ENCODE data around the gene TUBB1.
"Not testable (repeated sequence)": the region's sequence is repeated elsewhere in the genome, so short reads cannot be mapped to it uniquely, and the experiment has no call there.

The TUBB1 gene

GRCh38 chr20:59019217-59019616, at the start of gene TUBB1:
Gene TUBB1 (plus strand): TSS chr20:59019429. CDS start chr20:59019523, 94 bp downstream.
- FAIRE-seq: no peak

GRCh38 chr20:58969439-58969838, 49.8 kb upstream of the TUBB1 start:
- FAIRE-seq: no peak

GRCh38 chr20:58970146-58970545, 49.1 kb upstream of the TUBB1 start:
- FAIRE-seq: no peak

GRCh38 chr20:58971429-58971828, 47.8 kb upstream of the TUBB1 start:
- FAIRE-seq: no peak

GRCh38 chr20:58973179-58973578, 46.0 kb upstream of the TUBB1 start:
- FAIRE-seq: no peak

- FAIRE-seq: no peak
These were observed 45.4 kb upstream of the TUBB1 start for GRCh38 chr20:58973866-58974265.

- FAIRE-seq: no peak
These were observed 43.9 kb upstream of the TUBB1 start for GRCh38 chr20:58975353-58975752.

GRCh38 chr20:58976061-58976730, 43.0 kb upstream of the TUBB1 start:
- FAIRE-seq: no peak

GRCh38 chr20:58978351-58979190, 40.7 kb upstream of the TUBB1 start:
- no peak for FAIRE-seq

GRCh38 chr20:58980711-58981627, 38.3 kb upstream of the TUBB1 start, which contains the start of gene NELFCD:
Gene NELFCD (plus strand): TSS chr20:58981256. CDS start chr20:58981310, 54 bp downstream.
- FAIRE-seq: no peak

GRCh38 chr20:58981628-58982364, 37.4 kb upstream of the TUBB1 start:
- no peak for FAIRE-seq

- no peak for FAIRE-seq
These were observed 36.7 kb upstream of the TUBB1 start for GRCh38 chr20:58982406-58983114.

- FAIRE-seq: not testable (repeated sequence)
These were observed 36.1 kb upstream of the TUBB1 start for GRCh38 chr20:58983115-58983468.

GRCh38 chr20:58984691-58985090, 34.5 kb upstream of the TUBB1 start:
- FAIRE-seq: no peak

- FAIRE-seq: no peak
These were observed 33.6 kb upstream of the TUBB1 start for GRCh38 chr20:58985656-58986055.

- no peak for FAIRE-seq
These were observed 32.8 kb upstream of the TUBB1 start for GRCh38 chr20:58986286-58986967.

GRCh38 chr20:58986968-58987517, 32.2 kb upstream of the TUBB1 start:
- no peak for FAIRE-seq

GRCh38 chr20:58987790-58988564, 31.3 kb upstream of the TUBB1 start:
- FAIRE-seq: no peak

GRCh38 chr20:58988565-58988882, 30.7 kb upstream of the TUBB1 start:
- no peak for FAIRE-seq

- FAIRE-seq: no peak
These were observed 30.0 kb upstream of the TUBB1 start for GRCh38 chr20:58989196-58989595.

Data from TTC549 (cell line).